HCT116 (cell line): ENCODE data around the gene GGTLC3. TPM values are rescaled to one million over a fixed set of nuclear protein-coding genes. Genes with fewer than 3 reads are reported as not detected.
"Not testable (repeated sequence)": the region's sequence is repeated elsewhere in the genome, so short reads cannot be mapped to it uniquely, and the experiment has no call there.

Source experiments
- ATAC-seq: fragments of 200-7000 bp; cut with Tn5 transposase; 2 replicates; pipeline ENCODE4 v1.9.1; 2020; ENCODE audit warnings: mild to moderate bottlenecking, moderate library complexity
- BruUV-seq: library from RNA; stranded (reverse); fragments of 400-500 nt; replicated peaks from 2 replicates; lab custom pipeline; 2021; lab: Mats Ljungman, UMichigan
- CTCF ChIA-PET: fragments of 300-600 bp; sonication (Branson Sonifier 250); formaldehyde crosslinking; loops from one replicate; lab custom pipeline; 2021; ENCODE audit warnings: antibody characterized with exemption; lab: Charles Lee
- POLR2A ChIA-PET: fragments of 300-600, 350-600 bp; sonication (Branson Sonifier 250); formaldehyde crosslinking; loops from one replicate; lab custom pipeline; 2021; ENCODE audit warnings: antibody characterized with exemption; lab: Charles Lee
- RAD21 ChIA-PET, 2 experiments: fragments of 300-600 bp; sonication (Branson Sonifier 250); formaldehyde crosslinking; loops; one replicate each; lab custom pipeline; 2023; ENCODE audit warnings: low total read pairs in 2 of 2; ENCODE audit not compliant: uncharacterized antibody in 2 of 2, unreplicated experiment in 2 of 2, low non-redundant PET in 1 of 2; lab: Charles Lee
- DNase-seq: peaks from one replicate; pipeline ENCODE4 v3.0.0-alpha.2; 2010; ENCODE audit warnings: low read depth, low spot score
- H2AFZ ChIP-seq: fragments of 200-600 bp; shearing (Covaris generic), sonication (generic); 2 replicates; pipeline ENCODE4 v1.6.1; 2017; ENCODE audit warnings: low read depth, mixed run types, mixed read lengths, antibody characterized with exemption, low read length; ENCODE audit not compliant: poor library complexity, severe bottlenecking
- H3K27ac ChIP-seq: 2 replicates; pipeline ENCODE4 v1.5.1; 2012; ENCODE audit warnings: low read depth, low read length
- H3K27me3 ChIP-seq: fragments of 200-600 bp; sonication (generic); 2 replicates; pipeline ENCODE4 v1.6.1; 2016; ENCODE audit warnings: mixed run types, low read length, mixed read lengths; ENCODE audit not compliant: insufficient read depth
- H3K36me3 ChIP-seq, 2 experiments: fragments of 200-500 bp in 1 of 2; fragments of 200-600 bp in 1 of 2; sonication (Bioruptor generic) in 1 of 2; sonication (generic) in 1 of 2; 2 replicates each; pipeline versions ENCODE4 v1.5.1 to v1.6.1; 2014 to 2016; ENCODE audit warnings: low read length in 2 of 2, inconsistent platforms in 1 of 2, mixed read lengths in 1 of 2, mixed run types in 1 of 2; ENCODE audit not compliant: insufficient read depth in 2 of 2, control insufficient read depth in 1 of 2
- H3K4me1 ChIP-seq, 2 experiments: fragments of 200-600 bp in 1 of 2; sonication (generic) in 1 of 2; 2 replicates each; pipeline versions ENCODE4 v1.5.1 to v1.6.1; 2012 to 2017; ENCODE audit warnings: low read length in 2 of 2, inconsistent platforms in 1 of 2, mild to moderate bottlenecking in 1 of 2, mixed read lengths in 1 of 2, mixed run types in 1 of 2, moderate library complexity in 1 of 2; ENCODE audit not compliant: insufficient read depth in 2 of 2, control insufficient read depth in 1 of 2
- H3K4me2 ChIP-seq: fragments of 200-600 bp; sonication (generic); 2 replicates; pipeline ENCODE4 v1.6.1; 2017; ENCODE audit warnings: mixed run types, low read length, mixed read lengths
- H3K4me3 ChIP-seq, 2 experiments: fragments of 200-600 bp in 1 of 2; sonication (generic) in 1 of 2; replicated peaks in 1 of 2; 2 replicates each; pipeline ENCODE4 v1.5.1; 2011 to 2016; ENCODE audit warnings: low read length in 2 of 2, control low read depth in 1 of 2, low read depth in 1 of 2, mild to moderate bottlenecking in 1 of 2, mixed read lengths in 1 of 2, mixed run types in 1 of 2
- H3K79me2 ChIP-seq: fragments of 200-600 bp; sonication (generic); 2 replicates; pipeline ENCODE4 v1.6.1; 2017; ENCODE audit warnings: mild to moderate bottlenecking, mixed run types, low read length, moderate library complexity, mixed read lengths; ENCODE audit not compliant: insufficient read depth
- H3K9ac ChIP-seq: fragments of 200-600 bp; sonication (generic); 2 replicates; pipeline ENCODE4 v1.6.1; 2016; ENCODE audit warnings: low read length, mixed read lengths
- H3K9me2 ChIP-seq: fragments of 200-600 bp; sonication (generic), shearing (Covaris generic); 2 replicates; pipeline ENCODE4 v1.6.1; 2017; ENCODE audit warnings: mixed run types, mild to moderate bottlenecking, moderate library complexity; ENCODE audit not compliant: insufficient read depth
- H3K9me3 ChIP-seq, 2 experiments: fragments of 200-500 bp in 1 of 2; fragments of 200-600 bp in 1 of 2; sonication (Bioruptor generic) in 1 of 2; sonication (generic) in 1 of 2; 2 replicates each; pipeline ENCODE4 v1.6.1; 2014 to 2017; ENCODE audit warnings: low read length in 2 of 2, mixed read lengths in 2 of 2, inconsistent platforms in 1 of 2, low read depth in 1 of 2, mild to moderate bottlenecking in 1 of 2, mixed run types in 1 of 2, moderate library complexity in 1 of 2; ENCODE audit not compliant: control insufficient read depth in 1 of 2, insufficient read depth in 1 of 2
- H4K20me1 ChIP-seq: fragments of 200-600 bp; sonication (generic), shearing (Covaris generic); 2 replicates; pipeline ENCODE4 v1.6.1; 2017; ENCODE audit warnings: mixed run types, mild to moderate bottlenecking, moderate library complexity; ENCODE audit not compliant: insufficient read depth
- intact Hi-C: fragments of 100-400 bp; cut with micrococcal nuclease; formaldehyde crosslinking; loops from 2 replicates; pipeline ENCODE4 v1.10.0; 2022
- total RNA-seq: library from RNA; stranded (reverse); gene quantifications from one replicate; pipeline ENCODE4 v1.2.1, GENCODE V29; 2021; ENCODE audit not compliant: unreplicated experiment

The GGTLC3 gene
- total RNA-seq, 1 experiment from 2014 or later: not detected

DNA sequence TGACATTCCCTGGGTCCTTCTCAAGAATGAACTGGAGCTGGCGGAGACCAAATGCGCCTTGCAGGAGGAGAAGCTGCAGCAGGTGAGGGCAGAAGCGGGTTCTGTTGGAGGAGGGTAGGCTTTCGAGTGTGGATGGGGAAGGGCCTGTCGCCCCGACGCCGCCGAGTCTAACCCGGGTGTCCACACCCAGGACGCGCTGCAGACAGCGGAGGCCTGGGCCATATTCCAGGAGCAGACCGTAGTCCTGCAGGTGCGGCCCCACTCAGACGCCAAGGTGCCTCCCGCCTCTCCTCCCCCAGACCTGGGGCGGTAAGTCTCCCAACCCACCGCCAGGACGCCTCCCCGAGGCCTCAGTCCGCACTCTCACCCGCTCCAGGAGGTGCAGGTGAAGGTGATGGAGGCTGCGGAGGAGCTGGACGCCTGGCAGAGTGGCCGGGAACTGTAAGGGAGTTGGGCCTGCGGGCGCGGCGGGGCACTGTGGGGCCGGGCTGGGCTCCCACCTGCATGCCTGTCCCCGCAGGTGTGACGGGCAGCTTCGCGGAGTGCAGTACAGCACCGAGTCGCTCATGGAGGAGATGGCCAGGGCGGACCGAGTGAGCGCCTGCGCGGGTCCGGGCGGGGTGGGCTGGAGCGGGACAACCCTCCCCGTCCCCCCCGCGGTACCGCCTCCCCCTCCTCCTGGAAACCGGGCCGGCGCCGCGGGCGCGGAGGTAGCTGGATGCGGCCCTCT, 11.6 kb upstream of the GGTLC3 start:
- H3K27me3 ChIP-seq, H3K4me3 ChIP-seq, H3K79me2 ChIP-seq, H3K9ac ChIP-seq, intact Hi-C loops, H2AFZ ChIP-seq, H3K27ac ChIP-seq, H3K9me3 ChIP-seq, CTCF ChIA-PET, RAD21 ChIA-PET, DNase-seq, H4K20me1 ChIP-seq, H3K9me2 ChIP-seq, POLR2A ChIA-PET, H3K36me3 ChIP-seq, H3K4me1 ChIP-seq, BruUV-seq, H3K4me2 ChIP-seq: not testable (repeated sequence)
- ATAC-seq: peak; percentile 43

DNA sequence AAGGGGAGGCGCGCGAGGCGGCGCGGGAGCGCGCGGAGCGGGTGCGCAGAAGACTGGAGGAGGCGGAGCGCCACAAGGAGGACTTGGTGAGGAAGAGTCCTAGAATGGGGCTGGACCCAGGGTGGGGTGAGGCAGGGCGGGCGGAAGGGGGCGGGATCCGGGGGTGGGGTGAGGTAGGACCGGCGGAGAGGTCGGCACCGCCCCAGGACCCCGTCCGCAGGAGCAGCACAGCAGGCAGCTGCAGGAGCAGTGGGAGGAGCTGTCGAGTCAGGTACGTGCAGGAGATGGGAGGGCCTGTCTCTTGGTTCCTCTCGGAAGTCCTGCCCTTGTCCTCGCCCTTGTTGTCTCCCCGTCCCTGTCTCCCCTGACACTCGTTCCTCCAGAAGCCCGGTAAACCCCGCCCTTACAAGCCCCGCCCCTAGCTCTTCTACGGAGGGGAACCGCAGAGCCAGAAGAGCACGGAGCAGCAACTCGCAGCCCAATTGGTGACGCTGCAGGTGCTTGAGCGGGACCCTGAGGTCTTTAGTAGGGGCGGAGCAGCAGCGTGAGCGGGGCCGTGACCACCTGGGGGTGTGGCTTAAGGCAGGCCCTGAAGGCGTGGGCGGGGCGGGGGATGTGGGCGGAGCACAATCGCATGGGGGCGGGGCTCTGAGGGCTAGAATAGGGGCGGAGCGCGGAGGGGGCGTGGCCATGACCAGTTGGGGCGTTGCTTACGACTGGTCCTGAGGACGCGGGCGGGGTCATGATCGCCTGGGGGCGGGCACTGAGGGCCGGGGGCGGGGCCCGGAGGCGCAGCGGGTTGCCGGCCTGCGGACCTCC, 10.8 kb upstream of the GGTLC3 start:
- H3K36me3 ChIP-seq, CTCF ChIA-PET, POLR2A ChIA-PET, H2AFZ ChIP-seq, RAD21 ChIA-PET, H3K4me2 ChIP-seq, H3K79me2 ChIP-seq, H3K9me3 ChIP-seq, H3K27ac ChIP-seq, H3K9ac ChIP-seq, H4K20me1 ChIP-seq, H3K9me2 ChIP-seq, intact Hi-C loops, H3K4me3 ChIP-seq, BruUV-seq, H3K27me3 ChIP-seq, H3K4me1 ChIP-seq: not testable (repeated sequence)
- ATAC-seq: peak; percentile 80
- peak; percentile 36 for DNase-seq

DNA sequence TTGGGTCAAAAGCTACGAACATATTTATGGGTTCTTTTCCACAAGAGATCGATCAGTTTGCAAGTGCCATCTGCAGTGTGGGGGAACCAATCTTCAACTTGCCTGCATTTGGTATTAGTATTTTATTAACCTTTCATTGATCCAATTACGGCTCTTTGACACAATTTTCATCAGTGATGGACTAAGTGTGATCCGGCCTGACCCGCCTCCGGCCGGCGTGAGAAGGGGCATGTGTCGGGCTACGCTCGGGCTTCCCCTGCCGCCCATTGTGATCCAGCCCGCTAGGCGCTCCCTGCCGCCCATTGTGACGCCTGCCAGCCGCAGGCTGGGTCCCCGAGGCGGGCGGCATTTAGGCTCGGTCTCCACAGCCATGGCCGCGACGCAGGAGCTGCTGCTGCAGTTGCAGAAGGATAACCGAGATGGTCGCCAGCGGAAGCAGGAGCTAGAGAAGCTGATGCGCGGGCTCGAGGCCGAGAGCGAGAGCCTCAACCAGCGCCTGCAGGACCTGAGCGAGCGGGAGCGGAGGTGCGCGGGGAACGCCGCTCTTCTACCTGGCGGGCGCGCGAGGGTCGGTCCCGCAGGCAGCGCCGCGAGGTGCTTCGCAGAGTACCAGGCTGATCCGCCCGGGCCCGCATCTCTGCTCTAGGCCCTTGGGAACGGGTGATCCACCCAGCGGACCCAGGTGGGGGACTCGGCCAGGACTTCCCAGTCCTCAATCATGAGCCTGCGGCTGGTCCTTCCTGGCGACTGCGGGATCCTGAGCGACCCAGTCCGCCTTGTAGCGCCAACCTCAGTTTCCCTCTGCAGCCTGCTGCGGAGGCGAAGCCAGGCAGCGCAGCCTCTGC, 10.0 kb upstream of the GGTLC3 start, which contains the start of gene TMEM191B:
Gene TMEM191B, plus strand, starts transcription at position 51 of the 845 bp plus-strand sequence. Its CDS starts 179 bp downstream, at position 230.
- H2AFZ ChIP-seq, H3K4me1 ChIP-seq, H3K4me3 ChIP-seq, H3K36me3 ChIP-seq, H3K27me3 ChIP-seq, H3K9me2 ChIP-seq, intact Hi-C loops, H3K27ac ChIP-seq, CTCF ChIA-PET, RAD21 ChIA-PET, BruUV-seq, H3K9me3 ChIP-seq, POLR2A ChIA-PET, H3K9ac ChIP-seq, H3K79me2 ChIP-seq, H3K4me2 ChIP-seq, DNase-seq, H4K20me1 ChIP-seq: not testable (repeated sequence)
- peak; percentile 5 for ATAC-seq

DNA sequence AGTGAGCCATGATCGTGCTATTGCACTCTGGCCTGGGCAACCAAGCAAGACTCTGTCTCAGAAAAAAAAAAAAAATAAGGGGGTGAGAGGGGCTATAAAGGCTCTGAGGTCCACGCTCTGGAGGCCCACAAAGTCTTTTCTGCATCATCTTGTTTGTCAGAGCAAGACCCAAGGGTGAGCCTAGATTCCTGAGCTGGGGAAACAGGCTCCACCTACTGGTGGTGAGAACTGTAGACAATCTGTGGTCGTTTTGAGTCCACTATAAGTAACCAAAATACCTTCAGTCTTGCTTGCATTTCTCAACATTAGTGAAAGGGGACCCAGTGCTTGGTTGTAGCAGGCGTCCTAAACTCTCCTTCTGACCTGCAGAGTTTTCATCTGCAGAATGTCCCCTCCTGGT, 5.4 kb upstream of the GGTLC3 start:
- ATAC-seq: peak; percentile 74
- H3K9me3 ChIP-seq, H3K9me2 ChIP-seq, H3K27ac ChIP-seq, H3K4me1 ChIP-seq, CTCF ChIA-PET, H3K4me2 ChIP-seq, H3K4me3 ChIP-seq, H3K27me3 ChIP-seq, H3K36me3 ChIP-seq, POLR2A ChIA-PET, BruUV-seq, H2AFZ ChIP-seq, H4K20me1 ChIP-seq, H3K9ac ChIP-seq, H3K79me2 ChIP-seq, intact Hi-C loops, DNase-seq, RAD21 ChIA-PET: not testable (repeated sequence)
